Measurements from ENCODE around the gene GRB14. TPM values are rescaled to one million over a fixed set of nuclear protein-coding genes. Genes with fewer than 3 reads are reported as not detected.

The GRB14 gene
- total and polyA plus RNA-seq, 2 donors (not counting 1 experiment from before 2014, with no cell fraction given), result 0.33 to 0.34 TPM

- Histone ChIP-seq H3K9ac (ENCODE audit: insufficient read depth, low read length) (no peak overlapping the region), H3K4me1 (ENCODE audit: control insufficient read depth, extremely low read depth, insufficient read depth, low read length) (no peaks in the 10 kb centered on the region), H3K27me3 (ENCODE audit: control insufficient read depth, insufficient read depth, low read length) (no peaks in the 10 kb centered on the region), H3K79me2 (ENCODE audit: control insufficient read depth, insufficient read depth, low read length) (no peaks in the 10 kb centered on the region), H4K20me1 (ENCODE audit: control insufficient read depth, extremely low read depth, insufficient read depth, low read length) (no peaks in the 10 kb centered on the region), H3K9me3 (ENCODE audit: control insufficient read depth, insufficient read depth, low read depth, low read length) (no peaks in the 10 kb centered on the region), H3K36me3 (ENCODE audit: control insufficient read depth, insufficient read depth, low read length) (no peaks in the 10 kb centered on the region), H2AFZ (ENCODE audit: low read length) (no peak overlapping the region), H3K27ac (ENCODE audit: insufficient read depth, low read length) (no peak overlapping the region), H3K4me3 (replicated peaks in 1 of 4; ENCODE audit: control extremely low read depth in 1 of 4, insufficient read depth in 1 of 4, low read depth in 3 of 4, low read length in 4 of 4) (no peak overlapping the region), H3K4me2 (ENCODE audit: extremely low read depth, insufficient read depth, low read length) (no peak overlapping the region)
- TF ChIP-seq EZH2 (IDR thresholded peaks at IDR 0.05; ENCODE audit: low read length, missing control alignments) (no peak), CTCF (conservative IDR thresholded peaks at IDR 0.05 in 1 of 2, IDR thresholded peaks at IDR 0.05 in 1 of 2; ENCODE audit: low read depth in 1 of 2, low read length in 2 of 2) (no peak)
- DNase-seq (ENCODE audit: low read depth in 2 of 2), result no peak
These were observed 40.2 kb downstream of the GRB14 start for GRCh38 chr2:164581050-164581449.

GRCh38 chr2:164574931-164575330 is 46.4 kb downstream of the GRB14 start:
- H3K4me3 ChIP-seq (replicated peaks in 1 of 4; ENCODE audit: control extremely low read depth in 1 of 4, insufficient read depth in 1 of 4, low read depth in 3 of 4, low read length in 4 of 4), result no peak overlapping the region
- no peak overlapping the region for H3K27ac ChIP-seq (ENCODE audit: insufficient read depth, low read length)
- no peak for TF ChIP-seq EZH2 (IDR thresholded peaks at IDR 0.05; ENCODE audit: low read length, missing control alignments)
- no peak for TF ChIP-seq CTCF (conservative IDR thresholded peaks at IDR 0.05 in 1 of 2, IDR thresholded peaks at IDR 0.05 in 1 of 2; ENCODE audit: low read depth in 1 of 2, low read length in 2 of 2)
- H3K9ac ChIP-seq (ENCODE audit: insufficient read depth, low read length), result no peak overlapping the region
- H4K20me1 ChIP-seq (ENCODE audit: control insufficient read depth, extremely low read depth, insufficient read depth, low read length), result no peaks in the 10 kb centered on the region
- no peaks in the 10 kb centered on the region for H3K9me3 ChIP-seq (ENCODE audit: control insufficient read depth, insufficient read depth, low read depth, low read length)
- DNase-seq (ENCODE audit: low read depth in 2 of 2), result no peak
- no peaks in the 10 kb centered on the region for H3K27me3 ChIP-seq (ENCODE audit: control insufficient read depth, insufficient read depth, low read length)
- no peak overlapping the region for H2AFZ ChIP-seq (ENCODE audit: low read length)
- no peaks in the 10 kb centered on the region for H3K36me3 ChIP-seq (ENCODE audit: control insufficient read depth, insufficient read depth, low read length)
- H3K4me2 ChIP-seq (ENCODE audit: extremely low read depth, insufficient read depth, low read length), result no peak overlapping the region
- H3K79me2 ChIP-seq (ENCODE audit: control insufficient read depth, insufficient read depth, low read length), result no peaks in the 10 kb centered on the region
- no peaks in the 10 kb centered on the region for H3K4me1 ChIP-seq (ENCODE audit: control insufficient read depth, extremely low read depth, insufficient read depth, low read length)

GRCh38 chr2:164570475-164570874 is 50.8 kb downstream of the GRB14 start:
- DNase-seq (ENCODE audit: low read depth in 2 of 2), result no peak
- H3K79me2 ChIP-seq (ENCODE audit: control insufficient read depth, insufficient read depth, low read length), result no peaks in the 10 kb centered on the region
- H3K4me2 ChIP-seq (ENCODE audit: extremely low read depth, insufficient read depth, low read length), result no peak overlapping the region
- H3K27ac ChIP-seq (ENCODE audit: insufficient read depth, low read length), result no peak overlapping the region
- H2AFZ ChIP-seq (ENCODE audit: low read length), result no peak overlapping the region
- H3K27me3 ChIP-seq (ENCODE audit: control insufficient read depth, insufficient read depth, low read length), result no peaks in the 10 kb centered on the region
- H3K36me3 ChIP-seq (ENCODE audit: control insufficient read depth, insufficient read depth, low read length), result no peaks in the 10 kb centered on the region
- no peak overlapping the region for H3K9ac ChIP-seq (ENCODE audit: insufficient read depth, low read length)
- H4K20me1 ChIP-seq (ENCODE audit: control insufficient read depth, extremely low read depth, insufficient read depth, low read length), result no peaks in the 10 kb centered on the region
- TF ChIP-seq EZH2 (IDR thresholded peaks at IDR 0.05; ENCODE audit: low read length, missing control alignments) (no peak), CTCF (conservative IDR thresholded peaks at IDR 0.05 in 1 of 2, IDR thresholded peaks at IDR 0.05 in 1 of 2; ENCODE audit: low read depth in 1 of 2, low read length in 2 of 2) (no peak)
- H3K4me3 ChIP-seq (replicated peaks in 1 of 4; ENCODE audit: control extremely low read depth in 1 of 4, insufficient read depth in 1 of 4, low read depth in 3 of 4, low read length in 4 of 4), result no peak overlapping the region
- no peaks in the 10 kb centered on the region for H3K4me1 ChIP-seq (ENCODE audit: control insufficient read depth, extremely low read depth, insufficient read depth, low read length)
- no peaks in the 10 kb centered on the region for H3K9me3 ChIP-seq (ENCODE audit: control insufficient read depth, insufficient read depth, low read depth, low read length)
